Stimulated activated CD4-positive, alpha-beta T cell treated with anti-CD3 and anti-CD28 coated beads, Interleukin-1b, Interleukin-23, amount 100 ng/mL, for 1 hour (primary cell): Measurements from ENCODE around the gene F10.
A peak's percentile ranks its signal among the peaks of the same experiment; 100 is the strongest.
"Not testable (repeated sequence)": the region's sequence is repeated elsewhere in the genome, so short reads cannot be mapped to it uniquely, and the experiment has no call there.

Source experiments
- DNase-seq, 2 donors: peaks; one replicate each; pipeline ENCODE4 v3.0.0-alpha.2; 2020; ENCODE audit warnings: low read depth in 2 of 2

Gene F10

GRCh38 chr13:113098162-113098732 lies 24.4 kb upstream of the F10 start:
- DNase-seq = no peak

GRCh38 chr13:113099142-113099541 lies 23.5 kb upstream of the F10 start:
- DNase-seq = no peak

GRCh38 chr13:113102302-113102701 lies 20.3 kb upstream of the F10 start:
- not testable (repeated sequence) for DNase-seq

GRCh38 chr13:113102727-113103126 lies 19.9 kb upstream of the F10 start:
- no peak for DNase-seq

GRCh38 chr13:113103646-113104045 lies 19.0 kb upstream of the F10 start:
- DNase-seq = no peak

GRCh38 chr13:113105032-113105920 lies 17.3 kb upstream of the F10 start, which contains the start of gene F7:
F7 (plus strand) TSS chr13:113105791; CDS start chr13:113105842, 51 bp downstream.
- no peak for DNase-seq

- no peak for DNase-seq
Measured at GRCh38 chr13:113105921-113106452, 16.6 kb upstream of the F10 start.

GRCh38 chr13:113106711-113107351 lies 15.8 kb upstream of the F10 start:
- DNase-seq = no peak

- DNase-seq = not testable (repeated sequence)
Measured at GRCh38 chr13:113108521-113108920, 14.1 kb upstream of the F10 start.

- DNase-seq = no peak
Measured at GRCh38 chr13:113109151-113110047, 13.2 kb upstream of the F10 start.

GRCh38 chr13:113110048-113110851 lies 12.3 kb upstream of the F10 start:
- peak in 1 of 2 donors; percentile 11 for DNase-seq

- no peak for DNase-seq
Measured at GRCh38 chr13:113110852-113111315, 11.7 kb upstream of the F10 start.

- not testable (repeated sequence) for DNase-seq
Measured at GRCh38 chr13:113111821-113112220, 10.8 kb upstream of the F10 start.

- not testable (repeated sequence) for DNase-seq
Measured at GRCh38 chr13:113112475-113112874, 10.1 kb upstream of the F10 start.

GRCh38 chr13:113112893-113113845 lies 9.4 kb upstream of the F10 start:
- no peak for DNase-seq

- no peak for DNase-seq
Measured at GRCh38 chr13:113113846-113114271, 8.7 kb upstream of the F10 start.

GRCh38 chr13:113114511-113115362 lies 7.9 kb upstream of the F10 start:
- no peak for DNase-seq
